ENCODE measurements around the gene SPIRE2. TPM values are rescaled to one million over a fixed set of nuclear protein-coding genes. Genes with fewer than 3 reads are reported as not detected.

Gene SPIRE2
- total and polyA plus RNA-seq, 9 of the 15 experiments (the other 6 are each of a cell fraction or from before 2014, with no cell fraction given), result 0.70 to 7.5 (median 4.6) TPM

DNA sequence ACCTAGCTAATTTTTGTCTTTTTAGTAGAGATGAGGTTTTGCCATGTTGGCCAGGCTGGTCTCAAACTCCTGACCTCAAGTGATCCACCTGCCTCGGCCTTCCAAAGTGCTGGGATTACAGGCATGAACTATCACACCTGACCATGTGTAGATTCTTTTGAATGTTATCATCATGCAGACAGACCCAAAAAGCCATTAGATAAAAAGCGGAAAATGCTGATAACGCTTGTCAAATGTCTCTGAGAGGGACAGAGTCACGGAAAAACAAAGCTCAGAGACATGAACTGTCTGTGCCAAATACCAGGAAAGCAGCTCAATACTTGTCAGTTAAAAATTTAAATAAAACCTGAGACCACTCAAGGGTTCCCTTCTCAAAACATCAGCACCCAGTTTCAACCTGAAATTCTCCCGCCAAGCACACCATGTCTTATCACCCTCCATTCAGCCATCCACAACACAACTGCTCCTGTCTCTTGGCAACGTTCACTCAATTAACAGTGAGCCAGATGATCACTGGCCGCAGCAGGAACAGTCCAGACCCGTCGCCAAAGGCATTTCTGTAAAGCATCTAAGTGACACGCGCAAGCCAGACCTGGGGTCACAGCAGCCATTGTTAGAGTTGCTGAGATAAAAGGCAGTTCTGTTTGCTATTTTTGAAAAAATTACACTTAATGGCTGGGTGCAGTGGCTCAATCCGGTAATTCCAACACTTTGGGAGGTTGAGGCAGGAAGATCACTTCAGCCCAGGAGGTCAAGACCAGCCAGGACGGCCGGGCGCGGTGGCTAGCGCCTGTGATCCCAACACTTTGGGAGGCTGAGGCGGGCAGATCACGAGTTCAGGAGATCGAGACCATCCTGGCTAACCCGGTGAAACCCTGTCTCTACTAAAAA, 41.6 kb upstream of the SPIRE2 start (continued):
- TF ChIP-seq ATF7 (IDR thresholded peaks at IDR 0.05) (peak; percentile 51), JUND (IDR thresholded peaks at IDR 0.05; ENCODE audit: borderline replicate concordance, low read depth, low read length) (peak; percentile 17; the same call in 1 of the 2 replicates), JUND (tag; IDR thresholded peaks at IDR 0.05; ENCODE audit: borderline replicate concordance, low read depth, low read length) (0 out of 3 replicates have a peak, but pooled peaks have one; percentile 22), TAF9B (IDR thresholded peaks at IDR 0.05; ENCODE audit: partially characterized antibody) (no peak), POLR2A (conservative IDR thresholded peaks at IDR 0.05) (no peak), MIER1 (IDR thresholded peaks at IDR 0.05; ENCODE audit: low read depth) (no peak), KLF16 (IDR thresholded peaks at IDR 0.05) (peak; percentile 15; the same call in 1 of the 2 replicates), HSF4 (CRISPR knock-in tag; IDR thresholded peaks at IDR 0.05; ENCODE audit: borderline replicate concordance) (no peak), KDM1A (IDR thresholded peaks at IDR 0.05) (peak in 1 of 2 experiments; percentile 69; a peak in 3 of 4 replicates), ZNF212 (CRISPR knock-in tag; IDR thresholded peaks at IDR 0.05) (no peak)
- TF ChIP-seq, protein P1, sequence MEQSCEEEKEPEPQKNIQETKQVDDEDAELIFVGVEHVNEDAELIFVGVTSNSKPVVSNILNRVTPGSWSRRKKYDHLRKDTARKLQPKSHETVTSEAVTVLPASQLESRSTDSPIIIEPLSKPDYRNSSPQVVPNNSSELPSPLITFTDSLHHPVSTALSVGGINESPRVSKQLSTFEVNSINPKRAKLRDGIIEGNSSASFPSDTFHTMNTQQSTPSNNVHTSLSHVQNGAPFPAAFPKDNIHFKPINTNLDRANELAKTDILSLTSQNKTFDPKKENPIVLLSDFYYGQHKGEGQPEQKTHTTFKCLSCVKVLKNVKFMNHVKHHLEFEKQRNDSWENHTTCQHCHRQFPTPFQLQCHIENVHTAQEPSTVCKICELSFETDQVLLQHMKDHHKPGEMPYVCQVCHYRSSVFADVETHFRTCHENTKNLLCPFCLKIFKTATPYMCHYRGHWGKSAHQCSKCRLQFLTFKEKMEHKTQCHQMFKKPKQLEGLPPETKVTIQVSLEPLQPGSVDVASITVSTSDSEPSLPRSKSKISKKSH (CRISPR knock-in tag; IDR thresholded peaks at IDR 0.05), result no peak
- TF ChIP-seq, protein P2, sequence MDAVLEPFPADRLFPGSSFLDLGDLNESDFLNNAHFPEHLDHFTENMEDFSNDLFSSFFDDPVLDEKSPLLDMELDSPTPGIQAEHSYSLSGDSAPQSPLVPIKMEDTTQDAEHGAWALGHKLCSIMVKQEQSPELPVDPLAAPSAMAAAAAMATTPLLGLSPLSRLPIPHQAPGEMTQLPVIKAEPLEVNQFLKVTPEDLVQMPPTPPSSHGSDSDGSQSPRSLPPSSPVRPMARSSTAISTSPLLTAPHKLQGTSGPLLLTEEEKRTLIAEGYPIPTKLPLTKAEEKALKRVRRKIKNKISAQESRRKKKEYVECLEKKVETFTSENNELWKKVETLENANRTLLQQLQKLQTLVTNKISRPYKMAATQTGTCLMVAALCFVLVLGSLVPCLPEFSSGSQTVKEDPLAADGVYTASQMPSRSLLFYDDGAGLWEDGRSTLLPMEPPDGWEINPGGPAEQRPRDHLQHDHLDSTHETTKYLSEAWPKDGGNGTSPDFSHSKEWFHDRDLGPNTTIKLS (IDR thresholded peaks at IDR 0.05; ENCODE audit: borderline replicate concordance, low read depth), result no peak
- TF ChIP-seq, protein P3, sequence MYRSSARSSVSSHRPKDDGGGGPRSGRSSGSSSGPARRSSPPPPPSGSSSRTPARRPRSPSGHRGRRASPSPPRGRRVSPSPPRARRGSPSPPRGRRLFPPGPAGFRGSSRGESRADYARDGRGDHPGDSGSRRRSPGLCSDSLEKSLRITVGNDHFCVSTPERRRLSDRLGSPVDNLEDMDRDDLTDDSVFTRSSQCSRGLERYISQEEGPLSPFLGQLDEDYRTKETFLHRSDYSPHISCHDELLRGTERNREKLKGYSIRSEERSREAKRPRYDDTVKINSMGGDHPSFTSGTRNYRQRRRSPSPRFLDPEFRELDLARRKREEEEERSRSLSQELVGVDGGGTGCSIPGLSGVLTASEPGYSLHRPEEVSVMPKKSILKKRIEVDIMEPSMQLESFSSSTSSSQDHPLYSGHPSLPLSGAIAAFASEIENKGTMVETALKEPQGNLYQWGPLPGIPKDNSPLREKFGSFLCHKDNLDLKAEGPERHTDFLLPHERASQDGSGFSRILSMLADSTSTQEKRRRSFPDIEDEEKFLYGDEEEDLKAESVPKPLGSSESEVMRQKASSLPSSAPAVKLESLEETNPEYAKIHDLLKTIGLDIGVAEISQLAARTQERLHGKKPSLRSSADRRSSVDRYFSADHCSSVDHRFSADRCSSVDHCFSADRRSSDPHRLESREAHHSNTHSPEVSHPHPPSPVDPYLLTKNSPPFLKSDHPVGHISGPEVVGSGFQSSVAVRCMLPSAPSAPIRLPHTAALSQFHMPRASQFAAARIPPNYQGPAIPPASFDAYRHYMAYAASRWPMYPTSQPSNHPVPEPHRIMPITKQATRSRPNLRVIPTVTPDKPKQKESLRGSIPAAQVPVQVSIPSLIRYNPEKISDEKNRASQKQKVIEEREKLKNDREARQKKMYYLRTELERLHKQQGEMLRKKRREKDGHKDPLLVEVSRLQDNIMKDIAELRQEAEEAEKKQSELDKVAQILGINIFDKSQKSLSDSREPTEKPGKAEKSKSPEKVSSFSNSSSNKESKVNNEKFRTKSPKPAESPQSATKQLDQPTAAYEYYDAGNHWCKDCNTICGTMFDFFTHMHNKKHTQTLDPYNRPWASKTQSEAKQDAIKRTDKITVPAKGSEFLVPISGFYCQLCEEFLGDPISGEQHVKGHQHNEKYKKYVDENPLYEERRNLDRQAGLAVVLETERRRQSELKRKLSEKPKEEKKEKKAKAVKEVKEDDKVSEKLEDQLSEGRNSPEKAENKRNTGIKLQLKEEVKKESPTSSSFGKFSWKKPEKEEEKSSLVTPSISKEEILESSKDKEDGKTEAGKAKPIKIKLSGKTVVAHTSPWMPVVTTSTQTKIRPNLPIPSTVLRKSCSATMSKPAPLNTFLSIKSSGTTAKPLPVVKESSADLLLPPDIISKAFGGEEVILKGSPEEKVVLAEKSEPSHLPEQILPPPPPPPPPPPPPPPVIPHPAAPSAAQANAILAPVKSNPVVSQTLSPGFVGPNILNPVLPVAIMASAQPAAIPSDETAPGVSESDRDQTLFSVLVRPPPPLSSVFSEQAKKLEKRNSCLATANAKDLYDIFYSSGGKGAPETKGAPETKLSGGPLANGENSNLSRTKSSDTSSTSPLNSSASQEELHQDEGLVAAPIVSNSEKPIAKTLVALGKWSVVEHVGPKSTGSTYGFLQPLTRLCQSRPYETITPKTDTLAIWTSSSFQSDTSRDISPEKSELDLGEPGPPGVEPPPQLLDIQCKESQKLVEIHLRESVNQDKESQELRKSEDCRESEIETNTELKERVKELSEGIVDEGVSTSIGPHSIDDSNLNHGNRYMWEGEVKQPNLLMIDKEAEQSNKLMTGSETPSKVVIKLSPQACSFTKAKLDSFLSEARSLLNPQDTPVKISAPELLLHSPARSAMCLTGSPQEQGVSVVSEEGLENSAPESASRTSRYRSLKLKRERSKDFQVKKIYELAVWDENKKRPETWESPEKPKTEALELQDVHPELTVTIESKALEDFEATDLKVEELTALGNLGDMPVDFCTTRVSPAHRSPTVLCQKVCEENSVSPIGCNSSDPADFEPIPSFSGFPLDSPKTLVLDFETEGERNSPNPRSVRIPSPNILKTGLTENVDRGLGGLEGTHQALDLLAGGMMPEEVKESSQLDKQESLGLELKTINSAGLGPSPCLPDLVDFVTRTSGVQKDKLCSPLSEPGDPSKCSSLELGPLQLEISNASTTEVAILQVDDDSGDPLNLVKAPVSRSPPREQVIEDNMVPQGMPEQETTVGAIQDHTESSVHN (IDR thresholded peaks at IDR 0.05; ENCODE audit: borderline replicate concordance in 1 of 2, low read depth in 1 of 2), result no peak

Data from K562 (cell line).